HepG2 (cell line): ENCODE results near the gene GINS3. TPM values are rescaled to one million over a fixed set of nuclear protein-coding genes. Genes with fewer than 3 reads are reported as not detected.

Source experiments
- GTF2F1 ChIP-seq: fragments of 150-350 bp; IDR thresholded peaks from 2 replicates; pipeline ENCODE4 v1.6.1; 2014; ENCODE audit warnings: low read length
- HNRNPUL1 ChIP-seq: fragments of 200-400 bp; formaldehyde crosslinking; IDR thresholded peaks from 2 replicates; pipeline ENCODE4 v1.6.1; 2017; ENCODE audit warnings: low read depth, mild to moderate bottlenecking, low read length, moderate library complexity
- HOXA7 ChIP-seq: sonication (generic); formaldehyde crosslinking; IDR thresholded peaks from 2 replicates; pipeline ENCODE4 v1.8.1; 2022; ENCODE audit warnings: mild to moderate bottlenecking, missing genetic modification reagents, moderate library complexity
- JDP2 ChIP-seq: sonication (generic); formaldehyde crosslinking; IDR thresholded peaks from 2 replicates; pipeline ENCODE4 v1.8.1; 2022; ENCODE audit warnings: missing genetic modification reagents, borderline replicate concordance
- KLF6 ChIP-seq: IDR thresholded peaks from 2 replicates; pipeline ENCODE4 v1.8.0; 2016; ENCODE audit warnings: missing biosample characterization, missing genetic modification reagents
- MIXL1 ChIP-seq: IDR thresholded peaks from 2 replicates; pipeline ENCODE4 v1.6.1; 2016
- NFYB ChIP-seq: sonication (generic); formaldehyde crosslinking; IDR thresholded peaks from 2 replicates; pipeline ENCODE4 v1.4.0; 2020; ENCODE audit warnings: missing genetic modification reagents
- NR2C2 ChIP-seq: sonication (generic); formaldehyde crosslinking; IDR thresholded peaks from 2 replicates; pipeline ENCODE4 v1.4.0; 2020; ENCODE audit warnings: missing genetic modification reagents, mild to moderate bottlenecking, moderate library complexity, borderline replicate concordance
- SMAD1 ChIP-seq: sonication (generic); formaldehyde crosslinking; IDR thresholded peaks from 2 replicates; pipeline ENCODE4 v1.4.0; 2020; ENCODE audit warnings: missing genetic modification reagents, low read depth, mild to moderate bottlenecking, borderline replicate concordance
- TBX3 ChIP-seq: fragments of 450-650 bp; IDR thresholded peaks from 2 replicates; pipeline ENCODE4 v1.6.1; 2017; ENCODE audit warnings: antibody characterized with exemption, mild to moderate bottlenecking, inconsistent platforms, borderline replicate concordance
- TRIM24 ChIP-seq: sonication (generic); formaldehyde crosslinking; IDR thresholded peaks from 2 replicates; pipeline ENCODE4 v1.8.0; 2022; ENCODE audit warnings: mild to moderate bottlenecking, missing genetic modification reagents
- ZBTB7A ChIP-seq: sonication (generic); formaldehyde crosslinking; IDR thresholded peaks from 2 replicates; pipeline ENCODE4 v1.8.0; 2022; ENCODE audit warnings: mild to moderate bottlenecking, missing genetic modification reagents
- ZFP37 ChIP-seq: sonication (generic); formaldehyde crosslinking; IDR thresholded peaks from 2 replicates; pipeline ENCODE4 v1.4.0; 2020; ENCODE audit warnings: missing genetic modification reagents, borderline replicate concordance
- ZKSCAN8 ChIP-seq: IDR thresholded peaks from 2 replicates; pipeline ENCODE4 v1.6.1; 2016; ENCODE audit warnings: borderline replicate concordance, missing genetic modification reagents, missing compliant biosample characterization
- ZNF124 ChIP-seq: sonication (generic); formaldehyde crosslinking; IDR thresholded peaks from 2 replicates; pipeline ENCODE4 v1.4.0; 2020; ENCODE audit warnings: missing genetic modification reagents
- ZNF235 ChIP-seq: sonication (generic); formaldehyde crosslinking; IDR thresholded peaks from 2 replicates; pipeline ENCODE4 v1.8.1; 2023; ENCODE audit warnings: mild to moderate bottlenecking, missing genetic modification reagents, borderline replicate concordance
- ZNF589 ChIP-seq: sonication (generic); formaldehyde crosslinking; conservative IDR thresholded peaks from 2 replicates; pipeline ENCODE4 v1.8.0; 2022; ENCODE audit warnings: mild to moderate bottlenecking, moderate library complexity, missing genetic modification reagents
- ZNF614 ChIP-seq: IDR thresholded peaks from 2 replicates; pipeline ENCODE4 v1.6.1; 2018; ENCODE audit warnings: missing biosample characterization, missing genetic modification reagents, inconsistent platforms, borderline replicate concordance
- ZNF615 ChIP-seq: sonication (generic); formaldehyde crosslinking; IDR thresholded peaks from 2 replicates; pipeline ENCODE4 v1.5.0; 2020; ENCODE audit warnings: mild to moderate bottlenecking, missing genetic modification reagents, borderline replicate concordance
- ZNF747 ChIP-seq: sonication (generic); formaldehyde crosslinking; IDR thresholded peaks from 2 replicates; pipeline ENCODE4 v1.8.1; 2023; ENCODE audit warnings: missing genetic modification reagents, mild to moderate bottlenecking, borderline replicate concordance
- ZSCAN29 ChIP-seq: sonication (generic); formaldehyde crosslinking; conservative IDR thresholded peaks from 2 replicates; pipeline ENCODE4 v1.4.0; 2020; ENCODE audit warnings: mild to moderate bottlenecking, missing genetic modification reagents
- ZSCAN9 ChIP-seq: IDR thresholded peaks from 2 replicates; pipeline ENCODE4 v1.6.1; 2016; ENCODE audit warnings: borderline replicate concordance
- polyA plus RNA-seq, 8 experiments: library from polyadenylated mRNA; depleted of rRNA in 3 of 8; stranded (reverse) in 7 of 8; unstranded in 1 of 8; fragments of >200 nt; fragmentation: Illumina TruSeq in 4 of 8; extraction: Trizol in 4 of 8; gene quantifications; 2 replicates each; pipeline versions ENCODE4 v1.2.1 to v1.2.3, GENCODE V29; 2011 to 2016; ENCODE audit warnings: low read depth in 4 of 8, missing spikeins in 1 of 8, mixed read lengths in 1 of 8; ENCODE audit not compliant: insufficient read depth in 1 of 8
- total RNA-seq, 5 experiments: library from RNA; depleted of rRNA; stranded (reverse); fragments of >200 nt; fragmentation: Illumina TruSeq; extraction: Trizol; gene quantifications; 2 replicates each; pipeline ENCODE4 v1.2.3, GENCODE V29; 2016; ENCODE audit warnings: low read depth in 1 of 5
- TF ChIP-seq, protein P1 (sequence below): sonication (generic); formaldehyde crosslinking; IDR thresholded peaks from 2 replicates; pipeline ENCODE4 v1.4.0; 2020; ENCODE audit warnings: missing genetic modification reagents, mild to moderate bottlenecking, borderline replicate concordance
- TF ChIP-seq, protein P2 (sequence below): sonication (generic); formaldehyde crosslinking; IDR thresholded peaks from 2 replicates; pipeline ENCODE4 v1.4.0; 2020; ENCODE audit warnings: mild to moderate bottlenecking, missing genetic modification reagents

Gene GINS3
- total and polyA plus RNA-seq, 2 of the 13 experiments (the other 11 are each of a cell fraction or from before 2014, with no cell fraction given): 6.5 to 19.3 TPM

DNA sequence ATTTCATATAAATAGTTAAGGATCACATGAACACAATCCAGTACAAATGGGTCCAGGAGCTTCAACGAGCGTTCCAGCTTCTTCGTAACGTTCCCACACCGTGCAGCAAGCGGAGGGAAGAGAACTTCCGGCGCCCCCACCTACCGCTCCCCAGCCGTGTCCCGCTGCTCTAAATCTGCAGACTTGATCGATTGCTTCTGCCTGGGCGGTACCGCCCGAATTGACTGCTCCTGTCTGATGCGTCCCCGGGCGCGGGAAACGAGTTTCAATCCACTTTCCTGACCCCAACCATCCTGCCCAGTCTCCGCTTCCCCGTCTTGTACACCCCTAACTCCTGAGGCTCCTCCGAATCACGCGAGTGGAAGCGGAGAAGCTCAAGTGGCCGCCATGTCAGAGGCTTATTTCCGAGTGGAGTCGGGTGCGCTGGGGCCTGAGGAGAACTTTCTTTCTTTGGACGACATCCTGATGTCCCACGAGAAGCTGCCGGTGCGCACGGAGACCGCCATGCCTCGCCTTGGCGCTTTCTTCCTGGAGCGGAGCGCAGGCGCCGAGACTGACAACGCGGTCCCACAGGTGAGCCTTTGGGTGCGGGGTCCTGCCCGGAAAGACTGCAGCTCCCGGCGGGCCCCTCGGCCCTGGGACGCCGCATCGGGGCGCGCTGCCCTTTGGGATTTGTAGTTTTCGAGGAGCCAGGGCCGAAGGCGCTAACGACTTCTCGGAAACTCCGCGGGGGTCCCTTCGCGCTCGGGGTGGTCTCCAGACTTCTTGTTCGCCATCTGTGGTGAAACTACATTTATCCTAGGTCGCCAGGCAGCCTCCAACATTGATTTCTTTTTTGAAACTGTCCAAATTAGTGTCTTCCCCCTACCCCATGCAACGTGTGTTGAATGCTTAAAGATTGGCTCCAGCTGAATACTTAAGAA, at the start of gene GINS3 (continued):
- TF ChIP-seq ZSCAN29 (CRISPR knock-in tag): peak; percentile 96
- 0 out of 2 replicates have a peak, but pooled peaks have one; percentile 73 for TF ChIP-seq KLF6
- peak; percentile 81 for TF ChIP-seq NR2C2 (CRISPR knock-in tag)
- no peak; the same call in 1 of the 2 replicates for TF ChIP-seq ZKSCAN8 (CRISPR knock-in tag)
- TF ChIP-seq GTF2F1: no peak
- peak; percentile 69; the same call in 1 of the 2 replicates for TF ChIP-seq TRIM24 (CRISPR knock-in tag)
- peak; percentile 60; the same call in 1 of the 2 replicates for TF ChIP-seq SMAD1 (CRISPR knock-in tag)
- TF ChIP-seq, protein P1, sequence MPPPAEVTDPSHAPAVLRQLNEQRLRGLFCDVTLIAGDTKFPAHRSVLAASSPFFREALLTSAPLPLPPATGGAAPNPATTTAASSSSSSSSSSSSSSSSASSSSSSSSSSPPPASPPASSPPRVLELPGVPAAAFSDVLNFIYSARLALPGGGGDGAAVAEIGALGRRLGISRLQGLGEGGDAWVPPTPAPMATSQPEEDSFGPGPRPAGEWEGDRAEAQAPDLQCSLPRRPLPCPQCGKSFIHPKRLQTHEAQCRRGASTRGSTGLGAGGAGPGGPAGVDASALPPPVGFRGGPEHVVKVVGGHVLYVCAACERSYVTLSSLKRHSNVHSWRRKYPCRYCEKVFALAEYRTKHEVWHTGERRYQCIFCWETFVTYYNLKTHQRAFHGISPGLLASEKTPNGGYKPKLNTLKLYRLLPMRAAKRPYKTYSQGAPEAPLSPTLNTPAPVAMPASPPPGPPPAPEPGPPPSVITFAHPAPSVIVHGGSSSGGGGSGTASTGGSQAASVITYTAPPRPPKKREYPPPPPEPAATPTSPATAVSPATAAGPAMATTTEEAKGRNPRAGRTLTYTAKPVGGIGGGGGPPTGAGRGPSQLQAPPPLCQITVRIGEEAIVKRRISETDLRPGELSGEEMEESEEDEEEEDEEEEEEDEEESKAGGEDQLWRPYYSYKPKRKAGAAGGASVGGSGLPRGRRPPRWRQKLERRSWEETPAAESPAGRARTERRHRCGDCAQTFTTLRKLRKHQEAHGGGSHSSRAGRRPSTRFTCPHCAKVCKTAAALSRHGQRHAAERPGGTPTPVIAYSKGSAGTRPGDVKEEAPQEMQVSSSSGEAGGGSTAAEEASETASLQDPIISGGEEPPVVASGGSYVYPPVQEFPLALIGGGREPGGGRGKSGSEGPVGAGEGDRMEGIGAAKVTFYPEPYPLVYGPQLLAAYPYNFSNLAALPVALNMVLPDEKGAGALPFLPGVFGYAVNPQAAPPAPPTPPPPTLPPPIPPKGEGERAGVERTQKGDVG (CRISPR knock-in tag): peak; percentile 85; the same call in 1 of the 2 replicates
- TF ChIP-seq ZNF124 (CRISPR knock-in tag): peak; percentile 93; the same call in 1 of the 2 replicates
- no peak for TF ChIP-seq TBX3
- peak; percentile 89 for TF ChIP-seq ZNF747 (CRISPR knock-in tag)
- peak; percentile 83; the same call in 1 of the 2 replicates for TF ChIP-seq JDP2
- TF ChIP-seq MIXL1 (CRISPR knock-in tag): peak; percentile 81
- no peak for TF ChIP-seq HNRNPUL1
- TF ChIP-seq ZBTB7A (CRISPR knock-in tag): peak; percentile 75; the same call in 1 of the 2 replicates
- TF ChIP-seq ZNF235 (CRISPR knock-in tag): 0 out of 2 replicates have a peak, but pooled peaks have one; percentile 76
- peak; percentile 76; the same call in 1 of the 2 replicates for TF ChIP-seq ZNF614 (CRISPR knock-in tag)
- TF ChIP-seq, protein P2, sequence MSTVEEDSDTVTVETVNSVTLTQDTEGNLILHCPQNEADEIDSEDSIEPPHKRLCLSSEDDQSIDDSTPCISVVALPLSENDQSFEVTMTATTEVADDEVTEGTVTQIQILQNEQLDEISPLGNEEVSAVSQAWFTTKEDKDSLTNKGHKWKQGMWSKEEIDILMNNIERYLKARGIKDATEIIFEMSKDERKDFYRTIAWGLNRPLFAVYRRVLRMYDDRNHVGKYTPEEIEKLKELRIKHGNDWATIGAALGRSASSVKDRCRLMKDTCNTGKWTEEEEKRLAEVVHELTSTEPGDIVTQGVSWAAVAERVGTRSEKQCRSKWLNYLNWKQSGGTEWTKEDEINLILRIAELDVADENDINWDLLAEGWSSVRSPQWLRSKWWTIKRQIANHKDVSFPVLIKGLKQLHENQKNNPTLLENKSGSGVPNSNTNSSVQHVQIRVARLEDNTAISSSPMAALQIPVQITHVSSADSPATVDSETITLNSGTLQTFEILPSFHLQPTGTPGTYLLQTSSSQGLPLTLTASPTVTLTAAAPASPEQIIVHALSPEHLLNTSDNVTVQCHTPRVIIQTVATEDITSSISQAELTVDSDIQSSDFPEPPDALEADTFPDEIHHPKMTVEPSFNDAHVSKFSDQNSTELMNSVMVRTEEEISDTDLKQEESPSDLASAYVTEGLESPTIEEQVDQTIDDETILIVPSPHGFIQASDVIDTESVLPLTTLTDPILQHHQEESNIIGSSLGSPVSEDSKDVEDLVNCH (CRISPR knock-in tag): no peak; the same call in 1 of the 2 replicates
- peak; percentile 54; the same call in 1 of the 2 replicates for TF ChIP-seq HOXA7 (CRISPR knock-in tag)
- 0 out of 2 replicates have a peak, but pooled peaks have one; percentile 63 for TF ChIP-seq ZFP37
- TF ChIP-seq ZSCAN9: peak; percentile 84; the same call in 1 of the 2 replicates
- TF ChIP-seq NFYB (CRISPR knock-in tag): peak; percentile 18; the same call in 1 of the 2 replicates
- peak; percentile 96 for TF ChIP-seq ZNF589 (CRISPR knock-in tag)
- TF ChIP-seq ZNF615 (CRISPR knock-in tag): no peak
